GM19035 (cell line): Measurements from ENCODE around the gene DIAPH2.
"Not testable (repeated sequence)": the region's sequence is repeated elsewhere in the genome, so short reads cannot be mapped to it uniquely, and the experiment has no call there.

Experiments
- ATAC-seq: cut with Tn5 transposase; IDR thresholded peaks from one replicate; pipeline ENCODE4 v1.9.1; 2021; ENCODE audit not compliant: unreplicated experiment

DIAPH2 gene

GRCh38 chrX:97366237-97366636, 681.6 kb downstream of the DIAPH2 start:
- no peak for ATAC-seq

GRCh38 chrX:97367125-97367524, 682.5 kb downstream of the DIAPH2 start:
- ATAC-seq: no peak

- ATAC-seq: no peak
Observed at GRCh38 chrX:97369947-97370346, 685.3 kb downstream of the DIAPH2 start.

GRCh38 chrX:97372001-97372766, 687.5 kb downstream of the DIAPH2 start:
- ATAC-seq: no peak

- no peak for ATAC-seq
Observed at GRCh38 chrX:97374266-97374665, 689.6 kb downstream of the DIAPH2 start.

- ATAC-seq: no peak
Observed at GRCh38 chrX:97380200-97380599, 695.6 kb downstream of the DIAPH2 start.

- no peak for ATAC-seq
Observed at GRCh38 chrX:97384685-97385084, 700.0 kb downstream of the DIAPH2 start.

GRCh38 chrX:97387004-97387403, 702.4 kb downstream of the DIAPH2 start:
- ATAC-seq: no peak

- no peak for ATAC-seq
Observed at GRCh38 chrX:97389761-97390192, 705.1 kb downstream of the DIAPH2 start.

GRCh38 chrX:97397371-97397770, 712.7 kb downstream of the DIAPH2 start:
- no peak for ATAC-seq

- ATAC-seq: peak; percentile 48
Observed at GRCh38 chrX:97398030-97398551, 713.4 kb downstream of the DIAPH2 start.

- ATAC-seq: peak; percentile 47
Observed at GRCh38 chrX:97399400-97399799, 714.8 kb downstream of the DIAPH2 start.

GRCh38 chrX:97400492-97400891, 715.9 kb downstream of the DIAPH2 start:
- ATAC-seq: no peak

GRCh38 chrX:97401154-97401553, 716.5 kb downstream of the DIAPH2 start:
- ATAC-seq: peak; percentile 48

- ATAC-seq: no peak
Observed at GRCh38 chrX:97401586-97402136, 717.0 kb downstream of the DIAPH2 start.

GRCh38 chrX:97402333-97402732, 717.7 kb downstream of the DIAPH2 start:
- ATAC-seq: no peak

- no peak for ATAC-seq
Observed at GRCh38 chrX:97402903-97403302, 718.3 kb downstream of the DIAPH2 start.

GRCh38 chrX:97405031-97405660, 720.5 kb downstream of the DIAPH2 start:
- no peak for ATAC-seq

- ATAC-seq: not testable (repeated sequence)
Observed at GRCh38 chrX:97409632-97410415, 725.2 kb downstream of the DIAPH2 start.

- ATAC-seq: no peak
Observed at GRCh38 chrX:97416461-97416860, 731.8 kb downstream of the DIAPH2 start.

GRCh38 chrX:97429101-97429500, 744.5 kb downstream of the DIAPH2 start:
- no peak for ATAC-seq
